GM12878 (cell line): ENCODE data around the gene CDK11A. TPM values are rescaled to one million over a fixed set of nuclear protein-coding genes. Genes with fewer than 3 reads are reported as not detected.
"Not testable (repeated sequence)": the region's sequence is repeated elsewhere in the genome, so short reads cannot be mapped to it uniquely, and the experiment has no call there.

Experiments used
- ATAC-seq: fragments of 200-7000 bp; cut with Tn5 transposase; 3 replicates; pipeline ENCODE4 v1.9.1; 2020; ENCODE audit warnings: mild to moderate bottlenecking, moderate library complexity
- BruUV-seq: library from RNA; stranded (reverse); fragments of 400-500 nt; replicated peaks from 2 replicates; lab custom pipeline; 2021; lab: Mats Ljungman, UMichigan
- CTCF ChIA-PET: fragments of 300-600 bp; sonication (Branson Sonifier 250); formaldehyde crosslinking; extraction: SDS; loops from one replicate; lab custom pipeline; 2021; ENCODE audit warnings: inconsistent platforms; lab: Yijun Ruan, JAX
- POLR2A ChIA-PET: fragments of 350-600 bp; formaldehyde crosslinking; extraction: SDS; loops from one replicate; lab custom pipeline; 2021; ENCODE audit warnings: inconsistent platforms; lab: Charles Lee
- RAD21 ChIA-PET: fragments of 300-600 bp; sonication (Branson Sonifier 250); formaldehyde crosslinking; loops from one replicate; lab custom pipeline; 2023; ENCODE audit warnings: antibody characterized with exemption; ENCODE audit not compliant: unreplicated experiment; lab: Charles Lee
- SMC1A ChIA-PET: fragments of 300-600 bp; sonication (Branson Sonifier 250); formaldehyde crosslinking; loops from one replicate; lab custom pipeline; 2023; ENCODE audit not compliant: unreplicated experiment, uncharacterized antibody; lab: Charles Lee
- DNase-seq: peaks from one replicate; pipeline ENCODE4 v3.0.0-alpha.2; 2011; ENCODE audit warnings: low read depth, low spot score
- FAIRE-seq: peaks from 3 replicates; lab custom pipeline; 2011; peaks lifted over from hg19 to GRCh38; lab: Jason Lieb, UNC
- H2AFZ ChIP-seq: 2 replicates; pipeline ENCODE4 v1.6.0; 2011; ENCODE audit warnings: low read depth, low read length, control low read depth; ENCODE audit not compliant: control insufficient read depth
- H3K27ac ChIP-seq: 2 replicates; pipeline ENCODE4 v1.5.1; 2011; ENCODE audit warnings: control low read depth; ENCODE audit not compliant: control insufficient read depth, insufficient read depth
- H3K27me3 ChIP-seq, 2 experiments: replicated peaks in 1 of 2; 2 replicates each; pipeline versions ENCODE4 v1.6.0 to v1.6.1; 2011; ENCODE audit warnings: low read length in 1 of 2; ENCODE audit not compliant: control insufficient read depth in 2 of 2, insufficient read depth in 2 of 2
- H3K36me3 ChIP-seq, 2 experiments: 2 replicates each; pipeline ENCODE4 v1.5.1; 2011; ENCODE audit warnings: low read length in 1 of 2; ENCODE audit not compliant: control insufficient read depth in 2 of 2, insufficient read depth in 2 of 2
- H3K4me1 ChIP-seq: 2 replicates; pipeline ENCODE4 v1.6.1; 2011; ENCODE audit warnings: mild to moderate bottlenecking, low read length, moderate library complexity, mixed read lengths; ENCODE audit not compliant: control insufficient read depth, insufficient read depth
- H3K4me2 ChIP-seq: 2 replicates; pipeline ENCODE4 v1.6.0; 2011; ENCODE audit warnings: control low read depth; ENCODE audit not compliant: control insufficient read depth, insufficient read depth
- H3K4me3 ChIP-seq: fragments of 200-600 bp; sonication (generic); 2 replicates; pipeline ENCODE4 v1.5.1; 2016
- H3K79me2 ChIP-seq: 2 replicates; pipeline ENCODE4 v1.6.0; 2011; ENCODE audit warnings: low read length; ENCODE audit not compliant: control insufficient read depth, insufficient read depth
- H3K9ac ChIP-seq: 2 replicates; pipeline ENCODE4 v1.8.0; 2011; ENCODE audit warnings: low read length, control low read depth, mixed read lengths; ENCODE audit not compliant: control insufficient read depth, insufficient read depth
- H3K9me3 ChIP-seq: replicated peaks from 3 replicates; pipeline ENCODE4 v1.5.1; 2011; ENCODE audit warnings: mild to moderate bottlenecking, low read length; ENCODE audit not compliant: control insufficient read depth, insufficient read depth
- H4K20me1 ChIP-seq: 2 replicates; pipeline ENCODE4 v1.6.0; 2011; ENCODE audit not compliant: control insufficient read depth, insufficient read depth
- ASH2L ChIP-seq: fragments of 300-600, 200-600 bp; sonication (generic); IDR thresholded peaks from 2 replicates; pipeline ENCODE4 v1.6.1; 2017; ENCODE audit warnings: low read depth, mild to moderate bottlenecking, borderline replicate concordance
- ATF7 ChIP-seq: fragments of 450-650 bp; IDR thresholded peaks from 2 replicates; pipeline ENCODE4 v1.6.1; 2016; ENCODE audit warnings: low read depth, mild to moderate bottlenecking
- EP300 ChIP-seq, 2 experiments: fragments of 150-350 bp in 1 of 2; IDR thresholded peaks; 2 replicates each; pipeline ENCODE4 v1.6.1; 2011 to 2012; ENCODE audit warnings: low read depth in 2 of 2, low read length in 2 of 2, borderline replicate concordance in 1 of 2, improper control_type of control experiment in 1 of 2, inconsistent platforms in 1 of 2; ENCODE audit not compliant: control insufficient read depth in 1 of 2
- MYB ChIP-seq: fragments of 150-350 bp; IDR thresholded peaks from 2 replicates; pipeline ENCODE4 v1.6.1; 2014; ENCODE audit warnings: mild to moderate bottlenecking, low read depth, low read length, borderline replicate concordance
- PML ChIP-seq: IDR thresholded peaks from 2 replicates; pipeline ENCODE4 v1.6.1; 2012; ENCODE audit warnings: low read length, inconsistent platforms
- RAD21 ChIP-seq: IDR thresholded peaks from 2 replicates; pipeline ENCODE4 v1.6.1; 2011; ENCODE audit warnings: mild to moderate bottlenecking, low read depth, low read length, moderate library complexity; ENCODE audit not compliant: insufficient read depth
- RBBP5 ChIP-seq: fragments of 200-600 bp; sonication (generic); conservative IDR thresholded peaks from 2 replicates; pipeline ENCODE4 v1.6.1; 2016
- TCF12 ChIP-seq: IDR thresholded peaks from 2 replicates; pipeline ENCODE4 v1.6.1; 2011; ENCODE audit warnings: low read depth, mild to moderate bottlenecking, low read length
- WRNIP1 ChIP-seq: IDR thresholded peaks from 2 replicates; pipeline ENCODE4 v1.6.1; 2011; ENCODE audit warnings: low read depth, low read length, improper control_type of control experiment, borderline replicate concordance
- ZBTB40 ChIP-seq: fragments of 450-650 bp; IDR thresholded peaks from 2 replicates; pipeline ENCODE4 v1.6.1; 2016; ENCODE audit warnings: mild to moderate bottlenecking, moderate library complexity, borderline replicate concordance
- WGBS: methylation state at CpG from one replicate; pipeline ENCODE4 v1.1.6; 2016; ENCODE audit warnings: low lambda C conversion rate; ENCODE audit not compliant: insufficient replicate concordance, insufficient coverage; ENCODE audit errors: missing lambda C conversion rate; 5-methylcytosine and 5-hydroxymethylcytosine counted together
- in situ Hi-C: fragments of 300-500 bp; cut with MboI; formaldehyde crosslinking; loops from 9 replicates; pipeline ENCODE4 v1.14.3; 2018; ENCODE audit warnings: mixed read lengths
- intact Hi-C: fragments of 100-400 bp; cut with micrococcal nuclease; formaldehyde crosslinking; loops from one replicate; pipeline ENCODE4 v1.14.2; 2022; ENCODE audit not compliant: unreplicated experiment
- polyA plus RNA-seq, 11 experiments: library from polyadenylated mRNA; depleted of rRNA in 4 of 11; unstranded in 6 of 11; stranded (reverse) in 5 of 11; fragments of >200 nt; fragmentation: Nextera tagmentation in 4 of 11; fragmentation: Illumina TruSeq in 1 of 11; extraction: Ambion mirVana in 4 of 11; extraction: Trizol in 1 of 11; gene quantifications; 1 replicate in 1 of 11; 2 replicates in 10 of 11; pipeline versions ENCODE4 v1.2.1 to v1.2.3, GENCODE V29; 2011 to 2016; ENCODE audit warnings: inconsistent platforms in 2 of 11, missing spikeins in 2 of 11, low read depth in 1 of 11
- total RNA-seq, 4 experiments: library from RNA; depleted of rRNA in 3 of 4; stranded (reverse); fragments of >200 nt in 3 of 4; fragmentation: Illumina TruSeq in 1 of 4; extraction: Trizol in 1 of 4; gene quantifications; 2 replicates each; pipeline versions ENCODE4 v1.2.1 to v1.2.3, GENCODE V29; 2013 to 2021

CDK11A gene
- total and polyA plus RNA-seq, 10 of the 15 experiments (the other 5 are each of a cell fraction or from before 2014, with no cell fraction given), result 5.1 to 46.0 (median 25.9) TPM

DNA sequence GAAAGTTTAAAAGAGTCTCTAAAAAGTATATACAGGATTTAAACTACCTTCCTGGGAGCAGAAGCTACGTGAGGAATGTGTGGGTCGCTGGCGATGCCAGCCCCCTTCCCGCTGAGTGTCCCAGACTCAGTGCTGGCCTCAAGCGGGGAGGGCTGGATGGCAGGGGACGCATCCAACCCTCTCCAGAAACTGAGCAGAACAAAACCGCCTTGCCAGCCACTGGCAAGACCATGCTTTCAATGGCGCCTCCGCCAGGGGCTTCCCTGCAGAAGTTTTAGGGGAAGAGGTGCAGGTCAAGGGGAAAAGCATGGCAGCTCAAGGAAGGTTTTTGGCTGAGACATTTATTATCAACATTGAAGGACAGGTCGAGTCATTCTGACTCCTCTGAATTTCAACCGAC, 28.0 kb upstream of the CDK11A start:
- ChIA-PET POLR2A (no interaction called here), SMC1A (interaction anchor here (0.6 to 0.8 kb wide), 2 partner anchors 16 to 25 kb away, joined by 3 read pairs; no protein-coding TSS in a partner anchor), CTCF (no interaction called here), RAD21 (no interaction called here)
- H3K79me2 ChIP-seq, result no peaks in the 10 kb centered on the region
- no peak overlapping the region for H3K4me3 ChIP-seq
- no peaks in the 10 kb centered on the region for H4K20me1 ChIP-seq
- in situ Hi-C loops, result no loop called here
- H2AFZ ChIP-seq, result no peak overlapping the region
- DNase-seq (no peak), ATAC-seq (no peak), FAIRE-seq (no peak)
- no peak overlapping the region for H3K4me2 ChIP-seq
- H3K9ac ChIP-seq, result no peak overlapping the region
- WGBS, result 92% methylated on average over 11 of the region's 11 CpGs
- H3K4me1 ChIP-seq, result no peaks in the 10 kb centered on the region
- TF ChIP-seq ZBTB40 (no peak), EP300 (IDR thresholded peaks at IDR 0.05; ENCODE audit: borderline replicate concordance in 1 of 2, control insufficient read depth in 1 of 2, low read depth in 2 of 2, low read length in 2 of 2) (no peak), RBBP5 (no peak), RAD21 (no peak), WRNIP1 (no peak), ATF7 (no peak), ASH2L (no peak), PML (no peak), MYB (no peak), TCF12 (no peak)
- H3K36me3 ChIP-seq, result peaks cover 8 to 26% of the 10 kb centered on the region in 2 experiments; a peak in 3 of 4 replicates
- no peaks in the 10 kb centered on the region for H3K27me3 ChIP-seq
- intact Hi-C loops, result no loop called here
- BruUV-seq, result no TSS peak
- no peaks in the 10 kb centered on the region for H3K9me3 ChIP-seq
- H3K27ac ChIP-seq, result no peak overlapping the region

DNA sequence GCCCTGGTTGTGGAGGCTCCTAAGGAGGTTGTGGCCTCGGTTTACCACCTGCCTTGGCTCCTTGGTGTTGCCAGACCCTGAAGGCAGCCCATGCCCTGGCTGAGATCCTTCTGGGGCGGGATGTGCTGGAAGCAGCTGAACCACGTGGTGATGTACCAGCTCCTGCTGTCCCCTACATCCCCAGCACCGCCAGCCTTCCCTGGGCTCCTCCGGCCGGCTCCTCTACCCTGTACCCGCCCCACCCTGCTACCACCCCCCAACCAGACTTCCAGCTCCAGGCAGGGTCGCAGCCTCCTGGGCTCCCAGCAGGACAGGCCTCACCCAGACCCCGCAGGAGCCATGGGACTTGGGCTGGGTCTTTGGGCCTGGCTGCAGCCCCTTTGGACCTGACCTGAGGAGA, 25.8 kb upstream of the CDK11A start:
- H3K27me3 ChIP-seq, H3K9me3 ChIP-seq, POLR2A ChIA-PET, H4K20me1 ChIP-seq, H3K79me2 ChIP-seq, intact Hi-C loops, H3K27ac ChIP-seq, ATAC-seq, DNase-seq, H3K4me3 ChIP-seq, H3K4me2 ChIP-seq, SMC1A ChIA-PET, FAIRE-seq, RAD21 ChIA-PET, H2AFZ ChIP-seq, H3K9ac ChIP-seq, in situ Hi-C loops, CTCF ChIA-PET, BruUV-seq, H3K4me1 ChIP-seq: not testable (repeated sequence)
- H3K36me3 ChIP-seq, result peaks cover under 1 to 16% of the 10 kb centered on the region in 2 experiments; a peak in 3 of 4 replicates
- WGBS, result 81% methylated on average over 5 of the region's 9 CpGs
